ENCODE measurements around the gene FAM210B. TPM values are rescaled to one million over a fixed set of nuclear protein-coding genes. Genes with fewer than 3 reads are reported as not detected.

Gene FAM210B
- total and polyA plus RNA-seq, 9 of the 15 experiments (the other 6 are each of a cell fraction or from before 2014, with no cell fraction given): 12.1 to 87.3 (median 47.6) TPM

- TF ChIP-seq CREBBP (IDR thresholded peaks at IDR 0.05; ENCODE audit: low read depth, low read length) (no peak), BRD4 (IDR thresholded peaks at IDR 0.05) (no peak), ZNF347 (CRISPR knock-in tag; IDR thresholded peaks at IDR 0.05; ENCODE audit: low read depth) (no peak), DIDO1 (tag; IDR thresholded peaks at IDR 0.05; ENCODE audit: low read depth) (no peak), POLR2G (IDR thresholded peaks at IDR 0.05; ENCODE audit: low read depth, low read length) (peak; percentile 54; the same call in 1 of the 2 replicates), SREBF1 (IDR thresholded peaks at IDR 0.05; ENCODE audit: borderline replicate concordance, low read depth, low read length) (no peak), RFX1 (IDR thresholded peaks at IDR 0.05) (no peak), ZNF133 (CRISPR knock-in tag; IDR thresholded peaks at IDR 0.05) (no peak), JUNB (CRISPR knock-in tag; conservative IDR thresholded peaks at IDR 0.05) (no peak), CREM (IDR thresholded peaks at IDR 0.05; ENCODE audit: low read depth) (peak; percentile 74; the same call in 1 of the 2 replicates), POLR3G (IDR thresholded peaks at IDR 0.05; ENCODE audit: extremely low read depth, insufficient read length, insufficient replicate concordance) (no peak), DMBX1 (CRISPR knock-in tag; IDR thresholded peaks at IDR 0.05; ENCODE audit: borderline replicate concordance) (peak; percentile 91), ZHX1 (conservative IDR thresholded peaks at IDR 0.05; ENCODE audit: low read length) (no peak), COPS2 (conservative IDR thresholded peaks at IDR 0.05) (no peak), HDGF (IDR thresholded peaks at IDR 0.05) (no peak), ZNF121 (CRISPR knock-in tag; conservative IDR thresholded peaks at IDR 0.05) (no peak), CEBPB (tag; IDR thresholded peaks at IDR 0.05) (peak; percentile 100), SRSF3 (IDR thresholded peaks at IDR 0.05; ENCODE audit: insufficient read depth, low read length) (no peak), HMGXB4 (CRISPR knock-in tag; IDR thresholded peaks at IDR 0.05) (no peak), CBFA2T3 (IDR thresholded peaks at IDR 0.05) (peak; percentile 100), CREB5 (CRISPR knock-in tag; IDR thresholded peaks at IDR 0.05) (no peak), CBX1 (IDR thresholded peaks at IDR 0.05; ENCODE audit: low read depth) (peak; percentile 38), MYC (IDR thresholded peaks at IDR 0.05; ENCODE audit: low read depth, low read length) (peak; percentile 94), MYC (CRISPR knock-in tag; IDR thresholded peaks at IDR 0.05; ENCODE audit: borderline replicate concordance, low read depth) (no peak), EZH2 (IDR thresholded peaks at IDR 0.05; ENCODE audit: borderline replicate concordance, low read depth, low read length) (no peak), WHSC1 (IDR thresholded peaks at IDR 0.05; ENCODE audit: low read length) (no peak)
Observed at GRCh38 chr20:56411759-56412472, 53.1 kb downstream of the FAM210B start, which contains the start of gene CASS4 (continued).
